NCI-H526 (cell line): ENCODE data around the gene BRSK2.

Experiments
- DNase-seq, 2 experiments: peaks; one replicate each; lab custom pipeline; 2025; lab: John Stamatoyannopoulos, UW

Gene BRSK2

DNA sequence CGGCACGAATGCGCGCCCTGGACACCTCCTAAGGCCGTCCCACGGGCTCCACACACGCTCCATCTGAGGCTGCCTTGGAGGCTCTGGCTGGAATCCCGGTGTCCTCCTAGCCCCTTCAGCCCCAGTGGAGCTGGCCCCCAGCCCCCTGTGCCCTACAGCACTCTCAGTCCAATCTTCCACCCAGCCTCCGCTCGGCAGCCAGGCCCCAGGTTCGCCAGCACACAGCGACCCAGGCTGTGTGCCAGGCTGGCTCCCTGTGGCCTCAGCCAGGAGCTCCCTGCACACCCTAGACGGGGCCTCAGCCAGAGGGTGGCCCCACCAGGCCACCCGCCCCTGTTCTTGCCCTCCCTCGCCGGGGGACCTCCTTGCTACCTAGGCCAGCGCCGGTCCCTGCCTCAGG lies 78.3 kb downstream of the BRSK2 start:
- DNase-seq = no peak

- no peak for DNase-seq
These were observed 78.8 kb downstream of the BRSK2 start for GRCh38 chr11:1468473-1469066.

GRCh38 chr11:1469287-1469910 lies 79.7 kb downstream of the BRSK2 start:
- DNase-seq = no peak

DNA sequence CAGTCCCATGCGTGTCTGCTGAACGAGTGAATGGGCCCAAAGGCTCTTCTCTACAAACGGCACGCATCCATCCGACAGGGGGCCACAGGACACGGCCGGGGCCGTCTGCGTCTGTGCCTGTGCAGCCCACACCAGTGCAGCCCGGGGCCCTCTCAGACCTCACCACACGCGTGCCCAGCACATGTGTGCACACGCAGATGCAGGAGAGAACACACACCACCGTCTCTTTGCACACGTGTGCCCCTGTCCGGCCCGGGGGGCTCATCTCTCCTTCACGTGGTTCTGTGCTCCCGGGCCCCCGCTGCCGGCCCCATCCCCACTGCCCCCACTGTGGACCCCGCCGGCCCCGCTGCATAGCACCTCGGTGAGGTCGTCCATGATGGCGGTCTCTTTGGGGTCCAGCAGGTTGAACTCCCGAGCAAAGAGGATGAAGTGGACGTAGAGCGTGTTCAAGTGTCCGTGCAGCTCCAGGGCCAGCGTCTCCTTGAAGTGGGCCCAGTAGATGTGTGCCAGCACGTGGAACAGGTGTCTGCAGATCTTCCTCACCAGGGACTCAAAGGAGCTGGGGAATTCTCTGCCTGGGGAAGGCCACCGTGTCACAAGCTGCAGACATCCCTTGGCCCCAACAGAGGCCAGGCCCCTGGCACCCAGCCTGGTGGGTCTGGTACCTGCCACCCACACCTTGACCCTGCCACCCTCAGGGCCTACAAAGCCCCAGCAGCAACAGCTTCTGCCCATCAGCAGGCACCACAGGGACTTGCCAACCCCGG lies 80.4 kb downstream of the BRSK2 start:
- no peak for DNase-seq

DNA sequence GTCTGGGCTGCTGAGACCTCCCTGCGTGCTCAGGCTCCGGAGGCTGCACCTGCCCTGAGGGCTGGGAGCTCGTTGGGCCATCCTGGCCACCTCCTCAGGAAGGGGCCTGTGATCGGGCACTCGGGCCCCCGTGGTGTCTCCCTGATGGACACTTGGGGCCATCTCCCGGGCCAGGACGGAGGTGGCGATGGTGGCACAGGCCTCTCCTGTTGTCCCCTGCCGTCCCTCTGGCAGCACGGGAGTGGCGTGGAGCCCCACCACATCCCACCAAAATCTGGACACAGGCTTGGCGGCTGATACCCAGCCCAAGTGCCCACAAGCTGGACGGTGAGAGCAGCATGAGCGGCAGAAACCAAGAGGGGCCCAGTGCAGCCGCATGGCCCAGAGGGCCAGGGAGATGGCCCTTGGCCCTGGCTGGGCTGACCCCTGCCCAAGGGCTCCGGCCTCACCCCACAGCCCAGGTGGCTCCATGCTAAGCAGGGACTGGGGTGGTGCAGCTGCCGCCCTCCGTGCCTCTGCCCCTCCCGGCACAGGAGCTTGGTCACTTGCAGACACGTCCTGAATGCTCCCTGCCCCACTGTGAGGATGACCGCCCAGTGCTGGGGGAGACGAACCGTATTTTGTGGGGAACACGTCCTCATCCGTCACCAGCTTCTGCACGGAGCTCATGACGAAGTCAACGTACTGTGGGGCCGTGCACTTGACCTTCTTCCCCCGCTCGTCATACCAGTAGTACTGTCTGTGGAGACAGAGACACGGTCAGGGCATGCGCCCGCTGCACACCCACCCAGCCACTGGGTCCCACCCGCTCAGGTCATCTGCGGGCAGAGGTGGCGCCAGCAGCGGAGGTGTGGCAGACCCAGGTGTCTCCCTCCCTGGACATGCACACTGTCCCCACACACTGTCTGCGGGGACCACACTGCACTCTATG lies 81.2 kb downstream of the BRSK2 start:
- no peak for DNase-seq

- DNase-seq = no peak
These were observed 82.0 kb downstream of the BRSK2 start for GRCh38 chr11:1471736-1472135.

DNA sequence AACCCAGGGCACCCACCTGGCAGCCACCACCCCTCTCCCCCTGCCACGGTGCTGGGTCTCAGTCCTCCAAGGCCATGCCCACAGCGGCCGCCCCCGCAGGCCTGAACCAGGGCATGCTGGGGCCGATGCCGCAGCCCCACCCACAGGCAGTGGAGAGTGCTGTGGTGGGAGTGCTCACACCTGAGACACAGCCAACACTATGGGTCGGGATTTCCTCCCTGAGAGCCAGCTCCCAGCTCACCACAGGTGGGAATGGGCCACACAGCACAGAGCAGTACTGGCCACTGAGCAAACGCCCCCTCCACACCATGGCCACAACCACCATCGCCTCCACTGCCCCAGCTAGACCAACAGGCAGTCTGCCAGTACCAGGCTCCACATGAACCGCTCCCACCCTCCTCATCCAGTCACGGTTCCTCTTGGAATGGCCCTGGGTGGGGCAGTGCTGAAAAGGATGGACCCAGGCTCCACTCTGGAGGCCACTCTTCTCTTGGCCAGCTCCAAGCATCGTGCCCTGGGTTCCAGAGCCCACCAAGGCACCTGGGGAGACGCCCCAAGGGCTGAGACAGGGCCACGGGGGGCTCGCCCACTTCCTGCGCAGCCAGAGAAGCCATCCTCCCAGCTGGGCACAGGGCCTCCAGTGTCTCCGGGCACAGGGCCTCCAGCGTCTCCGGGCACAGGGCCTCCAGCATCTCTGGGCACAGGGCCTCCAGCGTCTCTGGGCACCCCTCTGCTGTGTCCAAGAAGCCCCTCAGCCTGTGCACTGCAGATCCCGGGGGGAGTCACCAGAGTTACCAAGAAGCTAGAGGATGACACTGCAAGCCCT lies 82.7 kb downstream of the BRSK2 start:
- no peak for DNase-seq

GRCh38 chr11:1473011-1473628 lies 83.4 kb downstream of the BRSK2 start:
- no peak for DNase-seq

DNA sequence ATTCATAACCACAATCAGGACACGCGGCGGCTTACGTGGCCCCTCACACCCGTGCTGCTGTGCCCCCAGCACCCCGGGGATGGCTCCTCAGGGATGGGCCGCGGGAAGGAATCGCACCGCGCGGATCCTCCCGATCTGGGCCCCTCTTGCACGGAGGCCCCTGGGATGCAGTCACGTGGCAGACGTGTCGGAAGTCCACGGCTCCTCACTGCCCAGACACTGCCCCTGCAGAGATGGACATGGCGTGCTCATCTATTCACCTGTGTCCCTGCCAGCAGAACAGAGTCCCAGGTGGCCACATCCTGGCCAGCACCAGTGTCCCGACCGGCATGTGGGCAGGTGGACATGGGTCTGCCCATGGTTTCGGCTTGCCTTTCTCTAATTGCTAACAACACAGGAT lies 84.1 kb downstream of the BRSK2 start:
- no peak for DNase-seq

DNA sequence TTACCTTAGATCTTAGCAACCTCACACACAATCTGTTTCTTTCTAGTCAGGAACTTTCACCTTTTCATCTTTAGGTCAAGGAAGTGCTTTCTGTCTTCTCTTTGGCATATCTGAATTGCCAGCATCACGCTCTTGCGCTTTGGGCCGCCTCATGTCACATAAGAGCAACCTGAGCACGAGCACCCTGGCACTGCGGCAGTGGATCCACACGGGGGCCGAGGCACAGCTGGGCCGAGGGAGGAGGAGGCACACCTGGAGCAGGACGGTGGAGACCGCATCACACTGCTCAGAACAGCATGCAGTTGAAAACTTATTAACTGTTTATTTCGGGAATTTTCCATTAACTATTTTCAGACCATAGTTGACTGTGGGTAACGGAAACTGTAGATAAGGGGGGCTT lies 86.1 kb downstream of the BRSK2 start:
- no peak for DNase-seq

DNA sequence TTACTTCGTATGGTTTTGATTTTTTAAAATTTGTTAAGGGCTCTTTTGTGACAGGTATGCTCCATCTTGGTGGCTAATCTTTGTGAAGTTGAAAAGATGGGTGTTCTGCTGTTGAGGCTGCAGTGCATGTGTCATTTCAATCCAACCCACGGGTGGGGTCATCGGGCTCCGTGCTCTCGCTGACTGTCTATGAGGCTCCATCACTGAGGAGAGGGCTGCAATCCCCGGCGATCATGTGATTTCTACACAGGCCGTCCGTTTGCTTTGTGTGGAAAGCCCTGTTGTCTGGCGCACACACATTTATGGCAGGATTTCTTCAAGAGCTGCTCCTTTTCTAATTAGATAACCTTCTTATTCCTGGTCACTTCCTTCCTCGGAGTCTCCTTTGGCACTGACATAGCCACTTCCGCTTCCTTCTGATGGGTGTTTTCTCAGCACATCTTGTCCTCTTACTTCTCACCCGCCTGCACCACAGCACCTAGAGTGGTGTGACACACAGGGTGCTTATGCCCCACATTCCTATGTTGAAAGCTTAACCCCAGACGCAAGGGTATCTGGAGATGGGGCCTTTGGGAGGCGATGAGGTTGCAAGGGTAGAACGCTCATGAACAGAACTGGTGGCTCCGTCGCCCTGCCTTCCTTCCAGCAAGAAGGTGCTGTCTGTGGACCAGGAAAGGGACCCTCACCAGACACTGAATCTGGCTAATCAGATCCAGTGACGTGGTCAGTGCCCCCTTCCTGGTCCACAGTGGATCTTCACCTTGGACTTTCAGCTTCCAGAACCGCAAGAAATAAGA lies 87.4 kb downstream of the BRSK2 start:
- DNase-seq = no peak

DNA sequence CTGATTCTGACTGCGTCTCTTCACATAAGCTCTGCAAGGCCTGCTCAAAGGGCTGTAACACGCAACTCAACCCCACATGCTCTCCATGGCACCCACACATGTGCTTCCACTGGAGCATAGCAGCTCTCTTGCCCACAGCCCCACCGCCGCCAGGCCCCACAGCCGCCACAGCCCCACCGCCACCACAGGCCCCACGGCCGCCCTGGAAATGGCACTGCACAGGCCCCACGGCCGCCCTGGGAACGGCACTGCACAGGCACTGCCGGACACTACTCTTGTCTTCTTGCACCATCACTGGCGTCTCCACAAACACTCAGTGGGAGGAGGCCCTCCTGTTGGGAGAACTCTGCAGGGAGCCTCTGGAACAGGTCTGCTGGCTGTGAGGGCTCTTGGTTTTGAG lies 88.3 kb downstream of the BRSK2 start:
- no peak for DNase-seq

- DNase-seq = no peak
These were observed 88.8 kb downstream of the BRSK2 start for GRCh38 chr11:1478544-1478943.

DNA sequence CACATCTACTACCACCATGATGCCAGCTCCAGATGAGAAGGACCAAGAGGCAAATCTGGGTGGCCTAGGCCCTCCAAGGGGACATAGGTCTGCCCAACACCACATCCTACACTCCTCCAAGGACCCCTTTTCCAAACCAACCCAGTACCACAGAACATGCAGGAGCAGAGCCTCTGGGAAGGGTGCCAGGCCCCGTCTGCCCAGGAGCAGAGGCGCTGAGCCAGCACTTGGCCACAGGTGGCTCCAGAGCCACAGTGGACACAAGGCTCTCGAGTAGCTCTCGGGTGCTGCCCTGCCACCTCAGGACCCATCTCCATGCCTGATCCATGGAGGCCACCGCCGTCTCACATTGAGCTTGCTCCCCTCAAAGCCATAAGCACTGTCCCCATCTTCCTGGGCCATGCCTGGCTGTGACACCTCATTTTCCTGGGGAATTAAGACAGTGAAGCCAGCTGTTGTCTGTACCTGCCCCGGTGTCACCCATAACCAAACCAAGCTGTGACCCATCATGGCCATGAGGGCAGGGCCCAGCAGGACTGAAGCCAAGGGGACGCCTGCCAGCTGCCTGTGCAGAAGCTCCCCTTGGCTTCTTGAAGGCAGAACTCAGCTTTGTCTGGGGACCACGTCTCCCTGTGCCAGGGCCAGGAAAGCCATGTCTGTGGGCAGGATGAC lies 89.4 kb downstream of the BRSK2 start:
- DNase-seq = no peak

DNA sequence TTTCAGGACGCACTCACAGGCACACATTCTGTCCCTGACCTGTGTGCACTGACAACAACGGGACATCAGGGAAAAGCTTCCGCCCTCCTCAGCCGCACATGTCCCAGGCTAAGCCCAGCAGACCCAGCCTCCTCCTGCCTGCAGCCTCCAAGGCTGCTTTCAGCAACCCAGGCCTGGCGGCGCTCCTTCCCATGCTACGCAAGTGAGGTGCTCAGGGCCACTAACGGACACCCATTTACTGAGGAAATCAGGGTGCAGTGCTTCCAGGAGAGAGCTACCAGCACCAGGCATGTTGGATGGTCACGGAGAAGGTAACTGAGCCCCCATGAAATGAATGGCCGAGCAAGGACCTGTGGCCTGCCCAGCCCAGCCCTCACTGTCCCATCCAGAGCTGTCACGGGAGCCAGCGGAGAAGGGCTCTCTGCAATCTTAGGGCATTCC lies 90.0 kb downstream of the BRSK2 start:
- DNase-seq = no peak

GRCh38 chr11:1480191-1480554 lies 90.4 kb downstream of the BRSK2 start:
- DNase-seq = no peak

GRCh38 chr11:1480555-1481482 lies 91.1 kb downstream of the BRSK2 start:
- no peak for DNase-seq

DNA sequence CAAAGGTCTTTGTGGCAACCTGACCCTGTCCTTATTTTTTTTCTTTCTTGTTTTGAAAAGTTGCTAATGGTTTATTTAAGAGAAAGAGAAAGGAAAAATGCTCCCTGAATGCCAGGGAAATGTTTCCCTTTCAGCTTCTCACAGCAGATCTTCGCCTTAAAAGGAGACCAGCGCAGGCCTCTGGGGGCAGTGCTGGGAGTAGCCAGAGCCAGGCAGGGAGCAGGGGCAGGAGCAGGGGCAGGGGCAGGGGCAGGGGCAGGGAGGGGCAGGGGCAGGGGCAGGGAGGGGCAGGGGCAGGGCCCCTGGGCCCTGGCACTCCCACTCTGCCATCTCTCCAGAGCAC lies 91.7 kb downstream of the BRSK2 start:
- no peak for DNase-seq
